ENCODE data around the gene CRCP. TPM values are rescaled to one million over a fixed set of nuclear protein-coding genes. Genes with fewer than 3 reads are reported as not detected.

The CRCP gene
- total and polyA plus RNA-seq, 10 of the 15 experiments (the other 5 are each of a cell fraction or from before 2014, with no cell fraction given) = 12.4 to 33.8 (median 29.1) TPM

- TF ChIP-seq IRF3 (IDR thresholded peaks at IDR 0.05) = no peak
- TF ChIP-seq PML (IDR thresholded peaks at IDR 0.05; ENCODE audit: low read length) = no peak
- no peak for TF ChIP-seq TBL1XR1 (IDR thresholded peaks at IDR 0.05; ENCODE audit: low read depth, low read length)
- no peak for TF ChIP-seq SMAD1 (IDR thresholded peaks at IDR 0.05; ENCODE audit: low read depth, partially characterized antibody)
- TF ChIP-seq SIX5 (IDR thresholded peaks at IDR 0.05; ENCODE audit: low read depth, low read length, severe bottlenecking) = no peak
- TF ChIP-seq DPF2 (IDR thresholded peaks at IDR 0.05) = no peak
These were observed 74.0 kb downstream of the CRCP start (continued) for GRCh38 chr7:66188645-66189044.

- no peaks in the 10 kb centered on the region; a peak in 1 of 4 replicates for H3K27me3 ChIP-seq (replicated peaks in 1 of 2; ENCODE audit: control insufficient read depth in 2 of 2, insufficient read depth in 2 of 2, low read length in 1 of 2)
- no peak overlapping the region for H3K27ac ChIP-seq (ENCODE audit: control insufficient read depth, insufficient read depth)
- no peak overlapping the region for H3K9ac ChIP-seq (ENCODE audit: control insufficient read depth, insufficient read depth, low read length)
- H3K4me3 ChIP-seq = no peak overlapping the region
- CTCF ChIA-PET = no interaction called here
- H3K36me3 ChIP-seq (ENCODE audit: control insufficient read depth in 2 of 2, insufficient read depth in 2 of 2, low read length in 1 of 2) = no peaks in the 10 kb centered on the region
- no peaks in the 10 kb centered on the region for H3K4me1 ChIP-seq (ENCODE audit: control insufficient read depth, insufficient read depth, low read length)
- SMC1A ChIA-PET (ENCODE audit: uncharacterized antibody, unreplicated experiment) = no interaction called here
- no peak for FAIRE-seq
- H3K79me2 ChIP-seq (ENCODE audit: control insufficient read depth, insufficient read depth, low read length) = no peaks in the 10 kb centered on the region
- BruUV-seq (replicated peaks) = no TSS peak
- no peaks in the 10 kb centered on the region for H3K9me3 ChIP-seq (replicated peaks; ENCODE audit: control insufficient read depth, insufficient read depth, low read length)
- WGBS (ENCODE audit: insufficient coverage, insufficient replicate concordance, low lambda C conversion rate, missing lambda C conversion rate) = 43% methylated on average over 7 of the region's 7 CpGs
- H2AFZ ChIP-seq (ENCODE audit: control insufficient read depth, low read depth, low read length) = no peak overlapping the region
- intact Hi-C loops (cut with micrococcal nuclease; ENCODE audit: unreplicated experiment) = no loop called here
- RAD21 ChIA-PET (ENCODE audit: unreplicated experiment) = no interaction called here
- H4K20me1 ChIP-seq (ENCODE audit: control insufficient read depth, insufficient read depth) = no peaks in the 10 kb centered on the region
- POLR2A ChIA-PET = interaction anchor here (0.5 kb wide), 1 partner anchor 11 kb away, joined by 5 read pairs; no protein-coding TSS in a partner anchor
- in situ Hi-C loops (cut with MboI) = no loop called here
- H3K4me2 ChIP-seq (ENCODE audit: control insufficient read depth, insufficient read depth) = no peak overlapping the region
- no peak for ATAC-seq
- no peak for DNase-seq (ENCODE audit: low read depth, low spot score)
- TF ChIP-seq CHD2 (IDR thresholded peaks at IDR 0.05; ENCODE audit: borderline replicate concordance, low read depth, low read length) = no peak
- TF ChIP-seq MLLT1 (IDR thresholded peaks at IDR 0.05) = no peak
- no peak for TF ChIP-seq IKZF2 (IDR thresholded peaks at IDR 0.05)
- TF ChIP-seq GATAD2B (conservative IDR thresholded peaks at IDR 0.05; ENCODE audit: low read depth) = no peak
- no peak for TF ChIP-seq MYC (IDR thresholded peaks at IDR 0.05; ENCODE audit: insufficient read depth, insufficient read length, insufficient replicate concordance, low read length, severe bottlenecking)
- TF ChIP-seq RCOR1 (conservative IDR thresholded peaks at IDR 0.05; ENCODE audit: low read depth, low read length) = no peak
- TF ChIP-seq BRCA1 (IDR thresholded peaks at IDR 0.05; ENCODE audit: low read depth, low read length) = no peak
- TF ChIP-seq CREM (IDR thresholded peaks at IDR 0.05; ENCODE audit: low read depth) = no peak
- no peak for TF ChIP-seq SRF (IDR thresholded peaks at IDR 0.05; ENCODE audit: low read depth in 2 of 2, low read length in 2 of 2)
- TF ChIP-seq NBN (IDR thresholded peaks at IDR 0.05) = no peak
These were observed 75.3 kb downstream of the CRCP start for GRCh38 chr7:66189695-66190503.
